GM18511 (cell line): ENCODE results near the gene IPO5.
"Not testable (repeated sequence)": the region's sequence is repeated elsewhere in the genome, so short reads cannot be mapped to it uniquely, and the experiment has no call there.

Experiments used
- ATAC-seq: cut with Tn5 transposase; IDR thresholded peaks from one replicate; pipeline ENCODE4 v1.9.1; 2021; ENCODE audit warnings: mild to moderate bottlenecking, moderate library complexity; ENCODE audit not compliant: unreplicated experiment

Gene IPO5

DNA sequence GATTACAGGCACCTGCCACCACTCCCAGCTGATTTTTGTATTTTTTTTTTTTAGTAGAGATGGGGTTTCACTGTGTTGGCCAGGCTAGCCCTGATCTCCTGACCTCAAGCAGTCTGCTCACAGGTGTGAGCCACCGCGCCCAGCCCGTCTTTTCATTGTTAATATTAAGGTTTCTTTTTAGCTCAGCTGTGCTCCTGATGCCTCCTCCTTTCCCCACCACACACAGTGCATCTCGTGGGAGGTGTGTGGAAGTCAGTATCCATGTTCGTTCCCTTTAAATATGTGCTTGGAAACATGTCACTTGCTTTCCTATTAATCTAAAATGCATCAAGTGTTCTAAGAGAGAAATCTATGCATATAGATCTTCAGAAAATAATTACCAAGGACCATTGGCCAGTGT is 53.5 kb downstream of the IPO5 start:
- no peak for ATAC-seq

DNA sequence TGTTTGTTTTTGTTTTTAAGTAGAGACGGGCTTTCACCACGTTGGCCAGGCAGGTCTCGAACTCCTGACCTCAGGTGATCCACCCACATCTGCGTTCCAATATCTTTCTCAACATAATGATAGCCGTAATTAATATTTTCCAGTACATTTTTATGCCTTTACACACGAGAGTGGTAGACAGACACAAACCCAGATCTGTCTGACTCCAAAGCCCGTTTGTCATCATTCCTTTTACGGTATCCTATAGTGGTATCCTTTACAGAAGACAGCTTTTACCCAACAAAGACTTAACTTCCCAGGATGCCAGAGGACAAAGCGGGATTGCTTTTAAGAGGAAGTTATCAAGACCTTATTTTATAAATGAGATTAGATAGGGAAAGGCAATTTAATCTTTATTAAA is 59.8 kb downstream of the IPO5 start:
- ATAC-seq, result no peak

DNA sequence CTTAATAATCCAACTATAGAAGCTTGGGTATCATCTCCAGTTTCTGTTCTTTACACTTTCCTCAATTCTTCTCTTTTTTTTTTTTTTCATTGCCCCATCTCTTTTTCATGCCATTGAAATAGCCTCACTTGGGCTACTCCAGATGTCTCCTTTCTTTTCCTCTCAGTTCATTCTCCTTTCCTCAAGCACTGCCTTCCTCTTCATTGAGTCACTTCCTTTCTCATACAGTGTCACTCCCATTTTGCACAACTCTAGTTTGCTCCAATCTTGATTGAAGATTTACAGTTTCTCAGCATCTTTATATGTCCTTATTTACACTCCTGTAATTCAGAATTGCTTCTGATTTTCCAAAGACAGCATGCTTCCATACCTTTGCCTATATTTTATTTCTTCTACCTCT is 61.3 kb downstream of the IPO5 start:
- no peak for ATAC-seq

DNA sequence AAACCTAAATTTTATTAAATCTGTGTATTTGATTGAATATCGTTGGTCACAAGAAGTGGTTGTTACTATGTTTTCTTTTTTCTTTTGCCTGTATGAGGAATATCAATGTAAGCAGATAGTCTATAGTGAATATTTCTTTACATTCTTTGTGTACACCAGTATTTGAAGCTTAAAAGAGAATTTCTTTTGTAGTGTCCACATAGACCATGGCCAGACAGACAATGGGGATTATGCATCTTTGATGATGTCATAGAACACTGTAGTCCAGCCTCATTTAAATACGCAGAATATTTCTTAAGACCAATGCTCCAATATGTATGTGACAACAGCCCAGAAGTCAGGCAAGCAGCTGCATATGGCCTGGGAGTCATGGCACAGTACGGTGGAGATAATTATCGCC is 64.8 kb downstream of the IPO5 start:
- no peak for ATAC-seq

DNA sequence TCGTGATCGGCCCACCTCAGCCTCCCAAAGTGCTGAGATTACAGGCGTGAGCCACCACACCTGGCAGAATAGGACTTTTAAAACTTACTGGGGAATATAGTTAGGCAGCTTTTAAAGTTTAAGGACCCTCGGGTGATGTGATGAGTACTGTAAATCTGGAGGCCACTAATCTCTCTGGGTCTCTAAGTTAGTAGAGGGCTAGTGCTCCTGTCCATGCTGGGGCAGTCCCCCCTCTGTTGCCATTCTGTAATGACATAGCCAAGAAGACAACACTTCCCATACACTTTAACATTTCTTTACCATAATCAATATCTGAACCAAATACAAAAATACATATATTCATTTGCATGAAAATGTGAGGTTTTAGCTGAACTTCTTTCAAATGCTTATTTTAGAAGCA is 65.7 kb downstream of the IPO5 start:
- no peak for ATAC-seq

DNA sequence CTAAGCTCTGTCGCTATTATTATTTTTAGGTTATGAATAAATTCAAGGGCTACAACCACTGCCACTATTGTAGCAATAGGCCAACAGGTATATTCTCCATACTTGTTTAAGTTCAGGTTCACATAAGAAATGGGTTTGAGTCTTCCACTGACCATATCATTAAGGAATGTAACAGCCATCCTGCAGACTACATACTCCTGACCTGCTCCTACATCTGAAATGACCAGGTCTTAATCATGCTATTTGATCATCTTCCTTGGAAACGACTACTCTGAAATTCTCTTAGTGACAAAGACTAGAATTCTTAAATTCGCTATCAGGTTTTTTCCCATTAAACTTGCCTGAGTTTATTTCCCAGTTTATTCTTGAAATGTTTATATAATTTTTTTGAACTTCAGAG is 66.8 kb downstream of the IPO5 start:
- ATAC-seq, result no peak

DNA sequence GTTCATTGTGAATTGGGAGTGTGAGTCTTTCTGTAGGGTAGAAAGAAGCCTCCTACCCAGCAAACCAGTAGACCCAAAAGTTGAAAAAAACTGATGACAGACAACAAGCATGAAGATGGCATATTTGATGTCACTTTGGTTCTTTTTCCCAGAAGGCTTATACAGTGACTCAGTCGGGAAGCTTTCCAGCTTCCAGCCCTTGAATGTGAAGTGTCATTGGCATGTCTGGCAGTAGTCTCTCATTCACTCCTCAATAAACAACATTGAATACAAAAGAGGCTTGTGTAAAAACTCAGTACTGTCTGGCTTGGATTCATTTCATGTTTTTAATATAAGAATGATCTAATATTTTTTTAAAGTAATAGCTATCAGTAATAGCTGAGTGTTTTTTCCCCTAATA is 68.7 kb downstream of the IPO5 start:
- ATAC-seq, result no peak

DNA sequence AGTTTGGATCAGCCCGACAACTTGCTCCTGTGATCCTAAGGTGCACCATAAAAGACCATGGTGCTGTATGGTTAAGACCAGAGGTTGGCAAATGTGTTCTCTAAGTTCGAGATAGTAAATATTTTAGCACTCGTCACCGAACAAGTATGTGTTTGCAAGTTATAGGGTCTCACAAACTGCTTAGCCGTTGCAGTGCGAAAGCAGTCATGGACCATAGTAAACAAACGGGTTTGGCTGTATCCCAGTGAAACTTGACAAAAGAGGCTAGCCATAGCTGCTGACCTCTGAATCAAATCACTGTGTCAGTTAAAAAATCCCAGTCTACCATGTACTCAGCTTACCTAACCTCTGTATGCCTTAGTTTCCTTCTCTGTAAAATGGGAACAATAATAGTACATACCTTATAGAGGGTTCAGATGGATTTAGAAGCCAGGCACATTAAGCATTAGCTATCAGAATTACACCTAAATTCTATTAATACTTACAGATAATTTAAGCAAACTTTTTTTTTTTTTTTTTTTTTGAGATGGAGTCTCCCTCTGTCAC is 72.1 kb downstream of the IPO5 start:
- no peak for ATAC-seq

DNA sequence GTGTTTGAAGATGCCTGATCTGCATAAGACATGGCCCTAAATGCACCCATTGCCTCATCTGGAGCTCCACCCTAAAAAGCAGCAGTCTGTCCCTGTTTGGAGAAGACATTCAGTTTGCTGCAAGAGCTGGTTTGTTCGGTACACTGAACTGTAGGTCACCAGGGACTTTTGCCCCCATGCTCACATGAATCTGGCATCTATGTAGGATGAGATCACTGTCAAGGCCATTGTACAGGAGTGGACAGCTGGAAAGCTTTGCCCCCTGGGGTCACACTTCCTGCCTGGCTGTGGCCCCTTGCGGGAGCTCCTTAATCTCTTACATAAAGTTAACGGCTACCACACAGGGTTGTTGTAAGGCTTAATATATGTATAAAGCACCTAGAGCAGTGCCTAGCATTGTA is 73.0 kb downstream of the IPO5 start:
- ATAC-seq, result no peak

DNA sequence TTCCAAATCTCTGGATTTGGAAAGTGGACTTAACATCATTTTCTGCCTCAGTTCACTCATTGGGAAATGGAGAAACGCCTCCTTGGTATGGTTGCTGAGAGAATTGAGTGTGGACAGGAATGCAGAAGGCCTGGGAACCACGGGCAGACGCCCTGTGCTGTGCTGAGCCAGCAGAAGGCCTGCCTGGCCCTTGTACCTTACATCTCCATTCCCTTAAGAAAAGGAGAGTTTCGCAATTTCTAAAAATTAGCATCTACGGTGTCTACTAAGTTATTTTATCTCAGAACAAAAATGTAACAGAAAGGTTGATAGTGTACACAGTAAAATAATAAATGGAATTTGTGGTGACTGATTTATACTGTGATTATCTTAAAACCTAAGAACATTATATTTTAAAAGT is 78.7 kb downstream of the IPO5 start:
- no peak for ATAC-seq

DNA sequence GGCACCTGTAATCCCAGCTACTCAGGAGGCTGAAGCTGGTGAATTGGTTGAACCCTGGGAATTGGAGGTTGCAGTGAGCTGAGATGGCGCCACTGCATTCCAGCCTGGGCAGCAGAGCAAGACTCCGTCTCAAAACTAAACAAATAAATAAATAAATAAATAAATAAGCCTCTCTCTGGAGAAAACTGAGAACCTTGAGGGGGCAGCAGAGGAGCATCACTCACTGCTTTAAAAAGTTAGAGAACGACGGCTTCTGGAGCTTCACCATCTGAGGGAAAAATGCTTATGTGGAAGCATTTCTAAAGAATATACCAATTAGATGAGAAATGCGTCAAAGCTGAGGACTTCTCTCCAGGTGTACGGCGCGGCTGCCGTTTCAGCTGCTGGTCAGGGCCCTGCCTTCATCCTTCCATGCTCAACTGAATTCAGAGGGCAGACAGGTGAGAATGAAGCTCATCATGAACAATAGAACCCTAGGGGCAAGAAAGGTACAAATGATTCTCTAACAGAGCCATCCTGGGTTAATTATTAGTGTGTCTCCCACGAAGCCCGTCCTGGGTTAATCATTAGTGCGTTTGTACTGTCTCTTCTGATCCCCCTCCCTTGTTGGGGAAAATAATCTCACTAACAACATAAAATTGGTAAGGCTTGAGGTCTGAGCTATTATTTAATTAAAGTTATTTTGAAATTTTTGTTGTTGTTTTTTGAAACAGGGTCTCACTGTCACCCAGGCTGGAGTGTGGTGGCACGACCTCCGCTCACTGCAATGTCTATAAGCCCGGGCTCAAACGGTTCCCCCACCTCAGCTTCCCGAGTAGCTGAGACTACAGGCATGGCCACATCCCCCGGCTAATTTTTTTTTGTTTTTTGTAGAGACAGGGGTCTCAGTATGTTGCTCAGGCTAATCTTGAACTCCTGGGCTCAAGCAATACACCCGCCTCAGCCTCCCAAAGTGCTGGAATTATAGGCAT is 80.1 kb downstream of the IPO5 start:
- peak; percentile 57 for ATAC-seq

DNA sequence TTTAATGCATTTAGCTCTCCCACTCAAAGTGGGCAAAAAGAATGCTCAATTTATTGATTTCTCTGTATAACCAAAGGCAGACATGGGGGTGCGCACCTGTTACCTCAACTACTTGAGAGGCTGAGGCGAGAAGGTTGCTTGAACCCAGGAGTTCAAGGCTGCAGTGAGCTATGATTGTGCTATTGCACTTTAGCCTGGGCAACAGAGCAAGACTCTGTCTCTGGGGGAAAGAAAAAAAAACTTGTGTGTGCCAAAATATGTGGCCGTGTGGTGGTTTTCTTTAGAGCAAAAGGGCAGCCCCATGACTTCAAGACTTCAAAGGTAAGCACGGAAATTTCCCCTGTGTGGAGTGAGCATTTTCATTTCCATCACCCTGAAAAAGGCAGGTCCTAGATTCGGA is 81.9 kb downstream of the IPO5 start:
- ATAC-seq, result no peak

DNA sequence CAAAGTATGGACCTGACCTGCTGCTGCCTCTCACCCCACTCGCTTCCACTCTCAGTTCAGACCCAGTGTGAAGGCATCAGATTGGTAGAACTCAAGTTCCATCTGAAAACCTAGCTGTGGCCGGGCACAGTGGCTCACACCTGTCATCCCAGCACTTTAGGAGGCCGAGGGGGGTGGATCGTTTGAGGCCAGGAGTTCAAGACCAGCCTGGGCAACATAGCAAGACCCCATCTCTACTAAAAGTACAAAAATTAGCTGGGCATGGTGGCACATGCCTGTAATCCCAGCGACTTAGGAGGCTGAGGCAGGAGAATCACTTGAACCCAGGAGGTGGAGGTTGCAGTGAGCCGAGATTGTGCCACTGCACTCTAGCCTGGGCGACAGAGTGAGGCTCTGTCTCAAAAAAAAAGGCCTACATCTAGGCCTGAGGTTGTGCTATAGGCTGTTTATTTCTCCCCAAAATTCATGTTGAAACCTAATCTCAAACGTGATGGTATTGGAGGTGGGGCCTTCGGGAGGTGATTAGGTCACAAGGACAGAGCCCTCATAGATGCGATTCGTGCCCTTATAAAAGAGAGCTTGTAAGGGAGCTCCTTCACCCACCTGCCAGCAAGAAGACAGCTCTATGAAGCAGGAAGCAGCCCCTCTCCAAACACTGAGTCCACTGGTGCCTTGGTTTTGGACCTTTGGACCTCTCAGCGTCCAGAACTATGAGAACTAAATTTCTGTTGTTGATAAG is 83.3 kb downstream of the IPO5 start:
- ATAC-seq, result not testable (repeated sequence)

DNA sequence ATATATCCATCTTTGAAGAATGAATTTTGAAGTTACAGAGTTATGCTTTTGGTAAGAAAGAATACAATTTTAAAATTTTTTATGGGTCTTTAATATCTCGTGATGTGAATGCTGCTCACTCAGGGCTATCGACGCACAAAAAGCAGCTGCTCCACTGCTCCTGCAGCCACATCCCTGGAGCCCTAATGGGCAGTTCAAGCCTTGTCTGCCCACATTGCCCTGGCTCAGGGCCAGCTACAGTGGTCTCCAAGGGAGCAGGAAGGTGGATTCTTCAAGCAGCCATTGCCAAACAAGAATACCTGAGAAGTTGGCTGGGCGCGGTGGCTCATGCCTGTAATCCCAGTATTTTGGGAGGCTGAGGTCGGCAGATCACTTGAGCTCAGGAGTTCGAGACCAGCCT is 85.8 kb downstream of the IPO5 start:
- ATAC-seq, result no peak

DNA sequence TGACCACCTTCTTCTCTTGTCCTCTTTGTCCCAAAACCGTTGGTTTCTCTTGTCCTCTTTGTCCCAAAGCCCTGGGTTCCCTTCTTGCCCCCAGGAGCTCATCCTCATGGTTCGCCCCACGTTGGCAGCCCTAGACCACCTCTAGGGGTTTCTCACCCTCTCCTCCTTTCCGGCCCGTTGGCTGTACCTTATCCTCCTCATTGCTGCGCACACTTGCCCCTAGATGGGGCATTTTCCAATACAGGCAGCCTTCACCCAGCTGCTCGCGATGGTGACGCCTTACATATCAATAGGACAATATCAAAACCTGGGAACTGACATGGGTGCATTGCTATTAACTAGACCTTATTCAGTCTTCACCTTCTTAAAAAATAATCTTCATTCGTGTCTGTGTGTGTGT is 86.5 kb downstream of the IPO5 start:
- no peak for ATAC-seq

DNA sequence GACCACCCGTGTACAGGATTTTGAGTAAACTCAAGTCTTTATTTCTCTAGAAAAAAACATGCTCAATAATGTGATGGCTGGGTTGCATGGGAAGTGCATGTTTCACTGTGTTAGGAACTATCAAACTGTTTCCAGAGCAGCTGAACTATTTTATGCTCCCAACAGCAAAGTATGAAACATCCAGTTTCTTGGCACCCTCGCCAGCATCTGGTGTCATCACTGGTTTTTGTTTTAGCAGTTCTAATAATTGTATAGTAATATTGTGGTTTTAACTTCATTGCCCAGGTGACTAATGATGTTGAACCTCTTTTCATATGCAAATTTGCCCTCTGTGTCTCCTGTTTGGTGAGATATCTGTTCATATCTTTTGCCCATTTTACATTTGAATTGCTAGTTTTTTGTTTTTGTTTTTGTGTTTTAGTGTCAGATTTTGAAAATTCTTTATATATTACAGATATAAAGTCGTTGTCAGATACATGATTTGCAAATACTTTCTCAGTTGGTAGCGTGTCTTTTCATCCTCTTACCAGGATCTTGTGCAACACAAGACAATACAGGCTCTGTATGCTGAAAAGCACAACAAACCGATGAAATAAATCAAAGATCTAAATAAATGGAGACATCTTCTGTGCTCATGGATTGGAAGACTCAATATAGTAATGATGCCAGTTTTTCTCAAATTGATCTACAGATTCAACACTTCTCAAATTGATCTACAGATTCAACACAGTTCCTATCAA is 87.8 kb downstream of the IPO5 start:
- no peak for ATAC-seq

DNA sequence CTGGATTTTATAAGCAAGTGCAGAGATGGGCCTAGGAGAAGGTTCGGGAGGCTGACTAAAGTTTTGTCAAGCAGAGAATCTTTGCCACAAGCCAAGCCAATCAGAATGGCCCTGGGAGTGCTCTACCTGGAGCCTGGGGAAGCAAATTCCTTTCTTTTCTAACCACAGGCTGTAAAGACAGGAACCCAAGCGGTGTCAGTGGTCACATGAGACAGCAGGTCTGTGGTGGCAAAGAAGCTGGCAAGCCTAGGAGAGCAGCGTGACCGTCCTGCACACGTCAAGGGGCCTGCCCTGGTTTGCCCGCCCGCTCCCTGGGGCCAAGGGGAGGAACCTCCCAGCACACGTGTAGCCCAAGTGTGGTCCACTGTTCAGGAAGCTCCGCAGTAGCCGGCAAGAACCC is 90.8 kb downstream of the IPO5 start:
- ATAC-seq, result no peak

DNA sequence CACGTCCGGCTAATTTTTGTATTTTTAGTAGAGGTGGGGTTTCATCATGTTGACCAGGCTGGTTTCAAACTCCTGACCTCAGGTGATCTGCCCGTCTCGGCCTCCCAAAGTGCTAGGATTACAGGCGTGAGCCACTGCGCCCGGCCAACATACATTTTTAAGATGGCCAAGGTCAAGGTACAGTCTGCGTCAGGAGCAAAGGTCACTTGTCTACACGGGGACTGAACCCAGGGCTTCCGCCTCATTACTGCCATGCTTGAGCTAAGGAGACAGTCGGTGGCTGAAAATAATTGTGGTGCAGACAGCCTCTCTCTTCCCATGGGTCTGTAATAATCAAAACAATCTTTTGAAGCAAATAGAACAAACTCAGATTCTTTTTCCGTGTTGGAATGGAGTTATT is 94.3 kb downstream of the IPO5 start:
- ATAC-seq, result not testable (repeated sequence)

DNA sequence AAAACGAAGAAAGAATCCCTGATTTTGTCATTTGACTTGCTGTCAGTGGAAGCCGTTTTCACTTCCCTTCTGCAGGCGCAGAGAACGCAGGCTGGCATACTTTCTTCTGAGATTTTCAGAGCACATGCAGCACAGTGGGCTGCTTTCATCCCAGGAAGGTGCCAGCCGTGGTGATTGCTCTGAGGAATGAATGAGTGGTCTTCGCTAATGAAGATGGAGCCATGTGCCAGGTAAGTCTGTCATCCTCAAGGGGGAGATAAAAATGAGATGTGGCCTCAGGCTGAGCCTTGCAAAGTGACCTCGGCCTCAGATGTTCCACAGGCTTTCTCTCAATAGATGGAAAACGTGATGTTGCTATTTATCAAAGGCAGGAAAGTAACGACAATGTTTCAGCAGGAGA is 94.8 kb downstream of the IPO5 start:
- ATAC-seq, result no peak

DNA sequence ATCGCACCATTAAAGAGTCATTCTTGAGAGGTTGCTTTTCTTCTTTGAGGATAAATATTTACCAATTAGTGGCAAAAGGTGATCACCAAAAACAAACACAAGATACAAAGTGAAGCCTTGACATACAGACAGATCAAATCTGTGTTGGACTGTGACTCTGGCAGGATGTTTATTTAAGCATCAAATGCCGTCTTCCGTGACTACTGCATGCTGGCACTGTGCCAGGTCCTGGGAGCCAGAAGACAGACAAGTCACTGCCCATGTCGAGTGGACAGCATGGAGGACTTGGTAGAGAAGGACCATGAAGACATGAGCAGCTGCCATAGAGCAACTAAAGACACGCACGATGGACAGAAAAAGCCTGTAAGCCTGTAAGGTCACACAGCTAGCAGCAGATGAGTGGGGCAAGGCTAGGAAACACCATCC is 96.6 kb downstream of the IPO5 start:
- no peak for ATAC-seq

DNA sequence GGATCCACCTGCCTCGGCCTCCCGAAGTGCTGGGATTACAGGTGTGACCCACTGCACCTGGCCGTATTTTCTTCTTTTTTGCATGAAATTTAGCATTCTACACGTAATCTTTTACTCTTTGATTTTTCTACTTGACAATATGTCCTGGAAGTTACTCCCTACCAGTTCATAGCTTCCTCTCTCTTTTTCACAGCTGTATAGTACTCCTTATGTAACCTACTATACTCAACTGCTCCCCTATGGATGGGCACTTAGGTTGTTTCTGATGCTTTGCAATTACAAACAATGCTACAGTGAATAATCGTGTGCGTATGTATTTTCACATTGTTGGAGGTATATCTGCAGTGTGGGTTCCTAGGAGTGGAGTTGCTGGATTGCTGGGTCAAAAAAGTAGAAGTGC is 98.9 kb downstream of the IPO5 start:
- ATAC-seq, result no peak
